Activated T-cell treated with anti-CD3 and anti-CD28 coated beads for 4 hours (primary cell): ENCODE data around the gene TBKBP1.

Source experiments
- DNase-seq: peaks from one replicate; pipeline ENCODE4 v3.0.0-alpha.2; 2020

TBKBP1 gene

GRCh38 chr17:47716375-47716774 lies 22.4 kb downstream of the TBKBP1 start:
- DNase-seq: no peak

- no peak for DNase-seq
These were observed 23.3 kb downstream of the TBKBP1 start for GRCh38 chr17:47717261-47717697.

GRCh38 chr17:47717979-47718621 lies 24.1 kb downstream of the TBKBP1 start:
- peak; percentile 61 for DNase-seq

GRCh38 chr17:47718634-47719405 lies 24.9 kb downstream of the TBKBP1 start:
- DNase-seq: no peak

GRCh38 chr17:47719411-47720152 lies 25.6 kb downstream of the TBKBP1 start:
- peak; percentile 59 for DNase-seq

GRCh38 chr17:47720196-47720595 lies 26.2 kb downstream of the TBKBP1 start:
- no peak for DNase-seq

GRCh38 chr17:47720754-47721533 lies 27.0 kb downstream of the TBKBP1 start:
- peak; percentile 99 for DNase-seq

- no peak for DNase-seq
These were observed 27.8 kb downstream of the TBKBP1 start for GRCh38 chr17:47721725-47722124.

- DNase-seq: no peak
These were observed 30.7 kb downstream of the TBKBP1 start for GRCh38 chr17:47724705-47725104.

GRCh38 chr17:47725446-47726111 lies 31.6 kb downstream of the TBKBP1 start:
- no peak for DNase-seq

GRCh38 chr17:47726796-47727703 lies 33.1 kb downstream of the TBKBP1 start:
- DNase-seq: no peak

- DNase-seq: no peak
These were observed 33.7 kb downstream of the TBKBP1 start for GRCh38 chr17:47727704-47728036.

- no peak for DNase-seq
These were observed 34.4 kb downstream of the TBKBP1 start for GRCh38 chr17:47728214-47728877.

- no peak for DNase-seq
These were observed 35.5 kb downstream of the TBKBP1 start for GRCh38 chr17:47729476-47729875.

- no peak for DNase-seq
These were observed 36.7 kb downstream of the TBKBP1 start for GRCh38 chr17:47730681-47731080.

- no peak for DNase-seq
These were observed 37.4 kb downstream of the TBKBP1 start for GRCh38 chr17:47731396-47731795.

- DNase-seq: no peak
These were observed 38.6 kb downstream of the TBKBP1 start for GRCh38 chr17:47732399-47733046.

- peak; percentile 89 for DNase-seq
These were observed 39.2 kb downstream of the TBKBP1 start, which contains the start of gene TBX21 for GRCh38 chr17:47733047-47733673. TSS of gene TBX21 (plus strand) at chr17:47733236. CDS start at chr17:47733455, 219 bp downstream.

- no peak for DNase-seq
These were observed 39.9 kb downstream of the TBKBP1 start for GRCh38 chr17:47733674-47734410.
